HFFc6 (cell line): Measurements from ENCODE around the gene ELMOD3. TPM values are rescaled to one million over a fixed set of nuclear protein-coding genes. Genes with fewer than 3 reads are reported as not detected.
A peak's percentile ranks its signal among the peaks of the same experiment; 100 is the strongest.

Source experiments
- DNase-seq: peaks from one replicate; pipeline ENCODE4 v3.0.0-alpha.2; 2018
- H3K27ac Mint-ChIP-seq: 2 replicates; pipeline ENCODE4 v1.8.0; 2020; ENCODE audit warnings: mild to moderate bottlenecking, mixed read lengths
- H3K27me3 Mint-ChIP-seq: 2 replicates; pipeline ENCODE4 v1.8.0; 2021; ENCODE audit warnings: mild to moderate bottlenecking, moderate library complexity, mixed read lengths; ENCODE audit not compliant: insufficient read depth
- H3K36me3 Mint-ChIP-seq: 2 replicates; pipeline ENCODE4 v1.8.0; 2021; ENCODE audit warnings: low read depth, mixed read lengths
- H3K4me1 Mint-ChIP-seq: 2 replicates; pipeline ENCODE4 v1.8.0; 2020; ENCODE audit warnings: low read depth, mixed read lengths
- H3K4me3 Mint-ChIP-seq: 2 replicates; pipeline ENCODE4 v1.8.0; 2020; ENCODE audit warnings: mild to moderate bottlenecking, moderate library complexity, mixed read lengths
- H3K9me3 Mint-ChIP-seq: 2 replicates; pipeline ENCODE4 v1.8.0; 2020; ENCODE audit warnings: mild to moderate bottlenecking, mixed read lengths
- CTCF ChIP-seq: fragments of 200-600 bp; sonication (generic); IDR thresholded peaks from 2 replicates; pipeline ENCODE4 v1.5.0; 2021; ENCODE audit warnings: antibody characterized with exemption, mild to moderate bottlenecking
- total RNA-seq, 6 experiments: library from RNA; stranded (reverse); fragmentation: NEBNext Ultra II Directional; extraction: Animal tissue kit (Norgen Biotek cat#: 25700); gene quantifications; 2 replicates in 1 of 6; 3 replicates in 5 of 6; pipeline ENCODE4 v1.2.3, GENCODE V29; 2021

ELMOD3 gene
- total RNA-seq, 6 experiments from 2014 or later, result 7.0 to 10.9 (median 9.3) TPM

GRCh38 chr2:85393836-85394235 lies 39.3 kb downstream of the ELMOD3 start:
- peaks cover 21% of the 10 kb centered on the region for H3K4me1 Mint-ChIP-seq
- peak overlapping the region; percentile 12 for H3K27ac Mint-ChIP-seq
- peak; percentile 43 for DNase-seq
- no peaks in the 10 kb centered on the region for H3K9me3 Mint-ChIP-seq
- H3K4me3 Mint-ChIP-seq, result no peak overlapping the region
- no peak for TF ChIP-seq CTCF
- H3K36me3 Mint-ChIP-seq, result no peaks in the 10 kb centered on the region
- H3K27me3 Mint-ChIP-seq, result no peaks in the 10 kb centered on the region; the same call in 1 of the 2 replicates

- H3K27ac Mint-ChIP-seq, result peak overlapping the region; percentile 12; the same call in 1 of the 2 replicates
- TF ChIP-seq CTCF, result no peak
Observed at GRCh38 chr2:85394261-85394681, 39.7 kb downstream of the ELMOD3 start.

GRCh38 chr2:85394976-85395375 lies 40.4 kb downstream of the ELMOD3 start:
- no peak for TF ChIP-seq CTCF
- Mint-ChIP-seq H3K4me3 (no peak overlapping the region), H3K36me3 (no peaks in the 10 kb centered on the region), H3K4me1 (peaks cover 21% of the 10 kb centered on the region), H3K27me3 (no peaks in the 10 kb centered on the region; the same call in 1 of the 2 replicates), H3K27ac (no peak overlapping the region), H3K9me3 (no peaks in the 10 kb centered on the region)
- DNase-seq, result no peak

More at GRCh38 chr2:85394261-85394681, 39.7 kb downstream of the ELMOD3 start:
- H3K36me3 Mint-ChIP-seq, result no peaks in the 10 kb centered on the region
- H3K4me1 Mint-ChIP-seq, result peaks cover 21% of the 10 kb centered on the region
- DNase-seq, result no peak
- H3K9me3 Mint-ChIP-seq, result no peaks in the 10 kb centered on the region
- no peaks in the 10 kb centered on the region; the same call in 1 of the 2 replicates for H3K27me3 Mint-ChIP-seq
- H3K4me3 Mint-ChIP-seq, result no peak overlapping the region

- H3K27me3 Mint-ChIP-seq, result no peaks in the 10 kb centered on the region
- H3K9me3 Mint-ChIP-seq, result no peaks in the 10 kb centered on the region
- TF ChIP-seq CTCF, result no peak
- DNase-seq, result no peak
- no peaks in the 10 kb centered on the region for H3K36me3 Mint-ChIP-seq
- H3K27ac Mint-ChIP-seq, result no peak overlapping the region
- H3K4me1 Mint-ChIP-seq, result peaks cover 21% of the 10 kb centered on the region
- H3K4me3 Mint-ChIP-seq, result no peak overlapping the region
Observed at GRCh38 chr2:85395912-85396475, 41.4 kb downstream of the ELMOD3 start.

- no peak for TF ChIP-seq CTCF
- no peak overlapping the region for H3K27ac Mint-ChIP-seq
- no peaks in the 10 kb centered on the region for H3K27me3 Mint-ChIP-seq
- no peak for DNase-seq
- no peaks in the 10 kb centered on the region for H3K36me3 Mint-ChIP-seq
- H3K4me3 Mint-ChIP-seq, result no peak overlapping the region; the same call in 1 of the 2 replicates
- peaks cover 21% of the 10 kb centered on the region for H3K4me1 Mint-ChIP-seq
- H3K9me3 Mint-ChIP-seq, result no peaks in the 10 kb centered on the region
Observed at GRCh38 chr2:85396531-85397470, 42.2 kb downstream of the ELMOD3 start.
